ENCODE measurements around the gene CRIM1. TPM values are rescaled to one million over a fixed set of nuclear protein-coding genes. Genes with fewer than 3 reads are reported as not detected.

CRIM1 gene
- total RNA-seq, 2 experiments from 2014 or later: 11.8 to 12.6 TPM

DNA sequence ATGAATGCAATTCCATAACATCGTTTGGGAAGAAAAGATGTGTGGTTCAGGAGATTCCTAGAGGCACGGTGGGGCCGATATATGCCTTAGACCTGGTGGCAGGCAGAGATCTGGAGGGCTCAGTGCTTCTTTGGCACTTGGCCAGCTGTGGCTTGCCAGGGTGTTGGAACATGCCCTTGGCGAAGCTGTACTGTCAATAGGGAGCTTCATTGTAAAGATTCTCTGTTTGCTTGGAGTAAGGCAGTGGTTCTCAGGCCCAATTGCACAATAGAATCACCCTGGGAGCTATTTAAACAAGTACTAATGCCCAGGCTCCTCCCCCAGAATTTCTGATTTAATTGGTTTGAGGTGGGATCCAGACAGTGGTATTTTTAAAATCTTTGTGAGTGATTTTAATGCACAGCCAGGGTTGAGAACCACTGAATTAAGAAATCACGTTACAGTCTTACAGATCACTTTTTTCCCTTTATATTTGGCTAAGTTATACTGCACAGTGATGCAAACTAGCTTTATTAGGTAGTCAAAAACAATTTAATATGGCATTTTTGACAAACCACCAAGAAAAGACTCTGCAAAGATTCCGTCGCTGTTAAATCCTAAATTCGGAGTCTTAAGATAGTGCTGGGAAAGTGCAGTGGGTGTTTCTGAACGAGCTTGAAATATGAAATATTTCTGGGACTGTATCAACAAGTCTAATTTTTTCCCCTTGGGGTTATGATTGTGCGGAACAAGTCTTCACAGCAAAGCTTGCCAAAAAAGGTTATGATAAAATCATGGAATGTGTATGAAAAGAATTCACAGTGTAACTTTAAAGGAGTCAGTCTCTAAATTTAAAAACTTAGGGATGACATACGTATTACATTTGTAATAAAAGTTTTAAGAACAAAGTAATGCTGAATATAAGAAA, 78.0 kb downstream of the CRIM1 start:
- Mint-ChIP-seq H3K36me3 (peaks cover 1% of the 10 kb centered on the region), H3K4me3 (no peak overlapping the region), H3K27me3 (no peaks in the 10 kb centered on the region), H3K9me3 (no peaks in the 10 kb centered on the region), H3K4me1 (no peaks in the 10 kb centered on the region), H3K27ac (no peak overlapping the region)
- no peak for DNase-seq

GRCh38 chr2:36438449-36438977, 82.9 kb downstream of the CRIM1 start:
- H3K36me3 Mint-ChIP-seq: peaks cover 16% of the 10 kb centered on the region
- H3K27ac Mint-ChIP-seq: no peak overlapping the region
- peaks cover 7% of the 10 kb centered on the region for H3K4me1 Mint-ChIP-seq
- H3K27me3 Mint-ChIP-seq: no peaks in the 10 kb centered on the region
- H3K4me3 Mint-ChIP-seq: no peak overlapping the region
- DNase-seq: no peak
- H3K9me3 Mint-ChIP-seq: no peaks in the 10 kb centered on the region

DNA sequence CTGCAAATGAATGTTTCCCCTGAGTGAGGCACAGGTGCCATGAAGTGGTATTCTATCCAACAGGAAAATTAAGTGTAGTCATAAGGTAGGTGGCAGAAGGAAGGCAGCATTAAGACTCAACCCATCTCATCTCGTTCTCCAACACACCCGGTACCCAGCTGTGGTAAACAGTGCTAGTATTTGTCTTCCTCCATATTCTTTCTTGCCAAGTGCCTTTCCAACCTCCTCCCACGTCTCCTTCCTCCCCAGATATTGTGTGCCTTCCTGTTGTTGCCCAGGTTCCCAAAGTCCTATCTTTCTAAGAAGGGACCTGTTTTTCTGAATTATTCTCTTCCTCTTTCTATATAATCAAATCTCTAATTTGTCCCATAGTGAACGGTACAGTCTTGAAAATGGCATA, 83.5 kb downstream of the CRIM1 start:
- Mint-ChIP-seq H3K27ac (no peak overlapping the region), H3K4me1 (peaks cover 7% of the 10 kb centered on the region), H3K9me3 (no peaks in the 10 kb centered on the region), H3K27me3 (no peaks in the 10 kb centered on the region), H3K36me3 (peaks cover 16% of the 10 kb centered on the region), H3K4me3 (no peak overlapping the region)
- no peak for DNase-seq

DNA sequence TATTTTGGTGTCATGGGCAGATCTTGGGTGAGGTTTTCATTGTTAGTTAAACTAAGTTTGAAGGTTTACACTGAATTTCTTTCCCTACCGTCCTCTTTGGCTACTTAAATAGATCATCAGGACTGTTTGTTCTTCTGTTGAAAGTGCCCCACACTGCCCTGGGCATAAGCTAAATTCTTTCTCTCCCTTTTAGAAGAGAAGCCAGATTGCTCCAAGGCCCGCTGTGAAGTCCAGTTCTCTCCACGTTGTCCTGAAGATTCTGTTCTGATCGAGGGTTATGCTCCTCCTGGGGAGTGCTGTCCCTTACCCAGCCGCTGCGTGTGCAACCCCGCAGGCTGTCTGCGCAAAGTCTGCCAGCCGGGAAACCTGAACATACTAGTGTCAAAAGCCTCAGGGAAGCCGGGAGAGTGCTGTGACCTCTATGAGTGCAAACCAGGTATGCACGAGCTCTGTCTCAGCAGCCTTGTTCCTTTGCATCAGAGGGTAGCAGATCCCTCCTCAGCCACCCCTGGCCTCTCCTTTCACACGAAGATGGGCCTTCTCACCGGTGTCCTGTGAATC, 85.6 kb downstream of the CRIM1 start:
- DNase-seq: no peak
- Mint-ChIP-seq H3K27ac (no peak overlapping the region), H3K4me3 (no peak overlapping the region), H3K4me1 (peaks cover 7% of the 10 kb centered on the region), H3K27me3 (no peaks in the 10 kb centered on the region), H3K9me3 (no peaks in the 10 kb centered on the region), H3K36me3 (peaks cover 22% of the 10 kb centered on the region)

DNA sequence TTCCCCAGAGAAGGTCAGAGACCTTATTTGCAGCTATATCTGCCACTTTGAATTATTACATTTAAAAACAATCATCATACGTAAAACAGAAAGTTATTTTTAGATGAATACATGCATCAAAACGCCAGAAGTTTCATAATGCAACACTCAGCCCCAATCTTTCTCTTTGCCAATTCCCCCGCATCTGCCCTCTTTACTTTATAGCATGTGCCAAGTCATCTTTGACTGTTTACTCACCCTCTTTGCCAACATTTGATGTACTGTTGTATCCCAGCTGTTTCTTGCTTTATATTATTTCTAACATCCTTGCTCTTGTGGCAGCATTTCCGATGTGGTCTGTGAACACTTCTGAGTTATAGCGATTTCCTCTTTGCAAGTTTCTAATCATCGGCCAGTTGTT, 86.2 kb downstream of the CRIM1 start:
- peaks cover 22% of the 10 kb centered on the region for H3K36me3 Mint-ChIP-seq
- no peaks in the 10 kb centered on the region for H3K9me3 Mint-ChIP-seq
- no peaks in the 10 kb centered on the region for H3K27me3 Mint-ChIP-seq
- H3K4me1 Mint-ChIP-seq: peaks cover 7% of the 10 kb centered on the region
- no peak for DNase-seq
- no peak overlapping the region for H3K4me3 Mint-ChIP-seq
- no peak overlapping the region for H3K27ac Mint-ChIP-seq

DNA sequence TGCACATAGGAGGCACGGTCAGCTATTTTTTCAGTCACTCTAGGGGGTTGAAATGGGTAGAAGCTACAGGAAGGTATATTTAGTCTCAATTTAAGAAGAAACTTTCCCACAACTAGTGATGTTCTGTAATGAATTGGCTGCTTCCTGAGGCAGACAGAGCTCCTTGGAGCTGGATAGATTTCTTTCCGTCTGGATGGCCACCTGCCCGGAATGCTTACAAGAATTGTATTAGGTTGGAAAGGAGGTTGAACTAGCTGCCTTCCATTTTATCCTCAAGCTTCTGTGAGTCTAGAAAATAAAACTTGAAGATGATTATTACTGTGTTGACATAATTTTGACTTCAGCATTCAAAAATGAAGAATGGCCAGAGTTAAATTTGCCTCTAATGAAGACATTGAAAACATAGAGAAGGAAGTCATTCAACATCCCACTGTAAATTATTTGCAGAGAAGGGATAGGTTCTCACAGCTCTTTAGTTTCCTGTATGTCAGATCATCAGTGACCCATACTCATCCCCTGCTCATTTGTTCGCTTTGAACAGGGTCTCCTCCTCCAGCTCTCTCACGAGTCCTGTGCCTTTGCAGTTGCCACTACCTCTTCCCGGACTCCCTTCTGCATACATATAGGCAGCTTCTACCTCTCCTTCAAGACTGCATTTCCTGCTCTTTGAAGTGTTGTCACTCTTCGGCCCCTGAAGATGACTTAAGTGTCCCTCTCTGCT, 88.8 kb downstream of the CRIM1 start:
- Mint-ChIP-seq H3K4me1 (peaks cover 7% of the 10 kb centered on the region), H3K4me3 (no peak overlapping the region), H3K36me3 (peaks cover 22% of the 10 kb centered on the region), H3K27me3 (no peaks in the 10 kb centered on the region), H3K9me3 (no peaks in the 10 kb centered on the region), H3K27ac (no peak overlapping the region)
- DNase-seq: no peak

DNA sequence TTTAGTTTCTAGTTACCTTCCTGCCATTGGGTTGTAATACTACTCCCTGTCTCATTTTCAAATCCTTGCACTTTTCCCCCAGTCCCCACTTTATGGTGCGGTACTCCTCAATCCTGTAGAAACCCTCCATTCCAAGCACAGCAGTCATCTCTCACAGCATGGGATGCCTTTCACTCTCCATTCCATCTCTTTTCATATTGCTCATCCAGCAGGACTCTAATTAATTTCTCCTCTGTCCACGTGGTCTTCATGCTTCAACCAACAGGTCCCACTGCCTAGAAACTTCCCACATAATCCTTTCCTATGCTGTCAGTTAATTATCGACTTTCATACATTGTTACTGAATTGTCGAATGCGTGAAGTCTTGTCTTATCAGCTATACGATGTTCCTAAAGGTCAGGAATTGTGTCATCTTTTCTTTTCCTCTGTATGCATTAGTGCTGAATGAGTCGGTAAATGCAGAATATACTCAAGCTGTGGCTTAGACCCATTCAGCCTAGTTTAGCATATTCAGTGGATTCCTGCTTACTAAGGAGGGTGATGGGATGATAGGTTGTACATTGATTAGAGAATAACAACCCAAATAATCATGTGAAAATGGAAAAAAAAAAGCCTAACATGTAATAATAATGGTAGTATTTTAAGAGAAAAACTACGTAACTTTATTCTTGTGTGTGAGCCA, 89.7 kb downstream of the CRIM1 start:
- H3K27ac Mint-ChIP-seq: no peak overlapping the region
- peaks cover 22% of the 10 kb centered on the region for H3K36me3 Mint-ChIP-seq
- H3K4me3 Mint-ChIP-seq: no peak overlapping the region
- H3K4me1 Mint-ChIP-seq: peaks cover 7% of the 10 kb centered on the region
- no peak for DNase-seq
- H3K27me3 Mint-ChIP-seq: no peaks in the 10 kb centered on the region
- no peaks in the 10 kb centered on the region for H3K9me3 Mint-ChIP-seq

DNA sequence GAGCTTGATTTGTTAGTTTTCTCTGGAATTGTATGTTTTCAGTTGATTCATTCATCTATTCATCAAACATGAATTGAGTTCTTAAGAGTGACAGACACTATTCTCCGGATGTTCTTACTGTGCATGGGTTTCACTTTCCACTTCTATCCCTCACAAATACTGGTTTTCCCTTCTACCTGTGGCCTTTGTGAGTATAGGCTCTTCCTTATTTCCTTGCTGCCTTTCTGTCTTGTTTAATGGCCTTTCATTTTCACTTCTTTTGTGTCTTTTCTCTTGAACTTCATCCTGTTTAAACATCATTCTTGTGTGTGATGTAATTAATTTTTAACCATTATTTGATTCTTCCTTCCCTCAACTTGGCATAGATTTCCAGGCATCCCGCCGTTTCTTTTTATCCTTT, 90.7 kb downstream of the CRIM1 start:
- no peaks in the 10 kb centered on the region for H3K27me3 Mint-ChIP-seq
- no peak overlapping the region for H3K27ac Mint-ChIP-seq

GRCh38 chr2:36449213-36449612, 93.6 kb downstream of the CRIM1 start:
- DNase-seq: no peak
- Mint-ChIP-seq H3K4me1 (no peaks in the 10 kb centered on the region), H3K27ac (no peak overlapping the region), H3K27me3 (no peaks in the 10 kb centered on the region), H3K36me3 (peaks cover 7% of the 10 kb centered on the region), H3K9me3 (no peaks in the 10 kb centered on the region), H3K4me3 (no peak overlapping the region)

More for the DNA sequence above, 90.7 kb downstream of the CRIM1 start:
- no peak for DNase-seq
- no peaks in the 10 kb centered on the region for H3K9me3 Mint-ChIP-seq
- peaks cover 22% of the 10 kb centered on the region for H3K36me3 Mint-ChIP-seq
- peaks cover 7% of the 10 kb centered on the region for H3K4me1 Mint-ChIP-seq
- H3K4me3 Mint-ChIP-seq: no peak overlapping the region

GRCh38 chr2:36449943-36450392, 94.4 kb downstream of the CRIM1 start:
- Mint-ChIP-seq H3K27ac (no peak overlapping the region), H3K36me3 (peaks cover 3% of the 10 kb centered on the region), H3K4me1 (no peaks in the 10 kb centered on the region), H3K27me3 (no peaks in the 10 kb centered on the region), H3K4me3 (no peak overlapping the region), H3K9me3 (no peaks in the 10 kb centered on the region)
- DNase-seq: no peak

- Mint-ChIP-seq H3K4me3 (no peak overlapping the region), H3K36me3 (no peaks in the 10 kb centered on the region), H3K4me1 (no peaks in the 10 kb centered on the region), H3K27ac (no peak overlapping the region), H3K27me3 (no peaks in the 10 kb centered on the region), H3K9me3 (no peaks in the 10 kb centered on the region)
- no peak for DNase-seq
Measured at GRCh38 chr2:36450466-36451196, 95.1 kb downstream of the CRIM1 start.

DNA sequence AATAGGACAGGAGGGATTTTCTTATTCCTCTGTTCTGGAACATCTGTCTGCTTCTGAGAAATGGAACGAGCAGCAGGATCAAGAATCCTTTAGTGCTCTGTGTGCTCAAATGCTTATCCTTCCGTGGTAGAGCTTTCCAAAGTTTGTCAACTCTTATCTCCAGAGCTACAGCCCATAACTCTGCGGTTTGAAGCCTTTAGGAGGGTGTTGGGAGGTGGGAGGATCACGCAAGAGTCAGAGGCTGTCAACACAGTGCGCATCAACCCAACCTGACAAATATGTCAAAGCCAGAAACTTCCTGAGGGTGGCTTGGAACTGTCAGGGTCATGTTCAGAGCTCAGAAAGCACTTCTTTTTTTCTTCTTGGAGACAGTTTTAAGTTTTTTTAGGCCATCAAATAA, 95.9 kb downstream of the CRIM1 start:
- H3K27ac Mint-ChIP-seq: no peak overlapping the region
- no peak overlapping the region for H3K4me3 Mint-ChIP-seq
- DNase-seq: no peak
- peaks cover 2% of the 10 kb centered on the region for H3K36me3 Mint-ChIP-seq
- H3K9me3 Mint-ChIP-seq: no peaks in the 10 kb centered on the region
- H3K4me1 Mint-ChIP-seq: no peaks in the 10 kb centered on the region
- no peaks in the 10 kb centered on the region for H3K27me3 Mint-ChIP-seq

DNA sequence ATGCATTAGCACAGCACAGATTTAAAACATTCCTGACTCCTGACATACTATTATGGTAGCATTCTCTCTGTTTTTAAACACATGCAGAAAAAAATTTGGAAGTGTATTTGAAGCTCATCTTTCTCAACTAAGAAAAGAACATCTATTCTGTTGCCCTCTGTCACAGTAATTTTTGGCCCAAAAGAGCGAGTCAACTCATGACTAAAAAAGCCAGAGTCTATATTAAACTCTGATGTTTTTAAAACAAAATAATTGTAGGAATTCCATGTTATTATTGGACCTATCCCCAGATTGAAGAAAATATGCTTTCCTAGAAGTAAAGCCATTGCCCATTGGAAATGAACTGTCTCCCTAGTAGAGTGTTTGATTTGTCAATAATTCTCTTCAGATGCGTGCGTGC, 96.7 kb downstream of the CRIM1 start:
- Mint-ChIP-seq H3K4me3 (no peak overlapping the region), H3K27me3 (no peaks in the 10 kb centered on the region), H3K36me3 (peaks cover 2% of the 10 kb centered on the region), H3K9me3 (no peaks in the 10 kb centered on the region), H3K4me1 (no peaks in the 10 kb centered on the region), H3K27ac (no peak overlapping the region)
- DNase-seq: no peak

DNA sequence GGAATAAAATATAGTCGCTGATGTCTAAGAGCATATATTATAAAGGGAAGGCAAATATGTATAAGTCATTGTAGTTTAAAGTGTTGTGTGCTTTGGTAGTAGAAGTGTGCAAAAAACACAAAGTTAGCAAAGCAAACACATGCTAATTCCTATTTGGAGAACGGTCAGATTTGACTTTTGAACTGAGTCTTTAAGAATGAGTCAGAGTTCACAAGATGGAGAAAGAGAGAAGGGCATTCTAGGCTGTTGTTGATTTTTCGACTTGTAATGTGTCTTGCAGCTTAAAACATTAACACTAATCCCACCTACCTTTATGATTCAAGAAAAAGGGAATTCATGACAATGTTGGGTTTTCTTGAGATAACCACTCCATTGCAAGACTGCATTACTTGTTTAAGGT, 98.1 kb downstream of the CRIM1 start:
- H3K4me3 Mint-ChIP-seq: no peak overlapping the region
- no peaks in the 10 kb centered on the region for H3K27me3 Mint-ChIP-seq
- H3K27ac Mint-ChIP-seq: no peak overlapping the region
- no peaks in the 10 kb centered on the region for H3K9me3 Mint-ChIP-seq
- H3K36me3 Mint-ChIP-seq: peaks cover 2% of the 10 kb centered on the region
- no peaks in the 10 kb centered on the region for H3K4me1 Mint-ChIP-seq
- DNase-seq: no peak
